K562 (cell line): ENCODE measurements around the gene TFRC. TPM values are rescaled to one million over a fixed set of nuclear protein-coding genes. Genes with fewer than 3 reads are reported as not detected.
A peak's percentile ranks its signal among the peaks of the same experiment; 100 is the strongest.

Source experiments
- BCL6 ChIP-seq: fragments of 250-450 bp; sonication (Bioruptor Pico); IDR thresholded peaks from 2 replicates; pipeline ENCODE4 v1.4.0; 2020
- BRCA1 ChIP-seq, 2 experiments: fragments of 450-650 bp in 1 of 2; sonication (generic) in 1 of 2; formaldehyde crosslinking in 1 of 2; IDR thresholded peaks; 2 replicates each; pipeline versions ENCODE4 v1.5.0 to v1.6.1; 2017 to 2020; ENCODE audit warnings: mild to moderate bottlenecking in 1 of 2, missing genetic modification reagents in 1 of 2
- CREB3 ChIP-seq: fragments of 450-650 bp; conservative IDR thresholded peaks from 2 replicates; pipeline ENCODE4 v1.6.1; 2016; ENCODE audit warnings: missing genetic modification characterization, low read depth, mild to moderate bottlenecking, missing compliant biosample characterization, moderate library complexity
- ETS1 ChIP-seq: conservative IDR thresholded peaks from 2 replicates; pipeline ENCODE4 v1.6.1; 2011; ENCODE audit warnings: low read depth, mild to moderate bottlenecking, low read length; ENCODE audit not compliant: control insufficient read depth
- GTF2A2 ChIP-seq: IDR thresholded peaks from 2 replicates; pipeline ENCODE4 v1.6.1; 2016; ENCODE audit warnings: mild to moderate bottlenecking, missing genetic modification characterization, missing compliant biosample characterization
- HINFP ChIP-seq: fragments of 450-650 bp; conservative IDR thresholded peaks from 2 replicates; pipeline ENCODE4 v1.6.1; 2016; ENCODE audit warnings: missing genetic modification characterization, low read depth, mild to moderate bottlenecking, control low read depth, missing compliant biosample characterization
- NFE2 ChIP-seq: IDR thresholded peaks from 2 replicates; pipeline ENCODE4 v1.6.1; 2014; ENCODE audit warnings: antibody characterized with exemption, low read depth
- RBM25 ChIP-seq: fragments of 200-400 bp; formaldehyde crosslinking; IDR thresholded peaks from 2 replicates; pipeline ENCODE4 v1.6.1; 2018; ENCODE audit warnings: low read length, low read depth, moderate library complexity; ENCODE audit not compliant: severe bottlenecking
- RERE ChIP-seq: sonication (generic); formaldehyde crosslinking; IDR thresholded peaks from 2 replicates; pipeline ENCODE4 v1.8.0; 2023; ENCODE audit warnings: missing genetic modification reagents, mild to moderate bottlenecking, borderline replicate concordance
- SETDB1 ChIP-seq: IDR thresholded peaks from one replicate; pipeline ENCODE4 v1.6.1; 2012; ENCODE audit warnings: low read length, control low read depth, inconsistent platforms
- TARDBP ChIP-seq: fragments of 450-650 bp; IDR thresholded peaks from 2 replicates; pipeline ENCODE4 v1.6.1; 2016
- TGIF2 ChIP-seq: sonication (generic); formaldehyde crosslinking; IDR thresholded peaks from 2 replicates; pipeline ENCODE4 v1.8.1; 2022; ENCODE audit warnings: mild to moderate bottlenecking, missing genetic modification reagents, moderate library complexity
- polyA plus RNA-seq, 8 experiments: library from polyadenylated mRNA; depleted of rRNA in 4 of 8; stranded (reverse) in 5 of 8; unstranded in 3 of 8; fragments of >200 nt; fragmentation: Nextera tagmentation in 2 of 8; fragmentation: Illumina TruSeq in 1 of 8; extraction: Ambion mirVana in 2 of 8; extraction: Trizol in 1 of 8; gene quantifications; 2 replicates each; pipeline versions ENCODE4 v1.2.1 to v1.2.3, GENCODE V29; 2011 to 2014; ENCODE audit warnings: inconsistent platforms in 1 of 8, missing spikeins in 1 of 8
- total RNA-seq, 7 experiments: library from RNA; depleted of rRNA in 6 of 7; stranded (reverse); fragments of >200 nt in 6 of 7; fragmentation: Illumina TruSeq in 2 of 7; extraction: Trizol in 2 of 7; gene quantifications; 2 replicates each; pipeline versions ENCODE4 v1.2.1 to v1.2.3, GENCODE V29; 2011 to 2021; ENCODE audit warnings: low replicate concordance in 1 of 7

Gene TFRC
- total and polyA plus RNA-seq, 9 of the 15 experiments (the other 6 are each of a cell fraction or from before 2014, with no cell fraction given): 149 to 679 (median 332) TPM

GRCh38 chr3:196081834-196082618 lies at the start of gene TFRC (continued):
- no peak for TF ChIP-seq HINFP (tag)
- no peak for TF ChIP-seq NFE2
- peak; percentile 92 for TF ChIP-seq GTF2A2 (tag)
- peak; percentile 97 for TF ChIP-seq TGIF2
- no peak for TF ChIP-seq BRCA1 (IDR thresholded peaks at IDR 0.05)
- no peak; the same call in 1 of the 2 replicates for TF ChIP-seq BRCA1 (CRISPR knock-in tag; IDR thresholded peaks at IDR 0.05)
- peak; percentile 70 for TF ChIP-seq RBM25
- TF ChIP-seq RERE: no peak
- TF ChIP-seq ETS1: peak; percentile 92
- TF ChIP-seq TARDBP: 0 out of 2 replicates have a peak, but pooled peaks have one; percentile 57
- no peak for TF ChIP-seq BCL6 (CRISPR knock-in tag)
- TF ChIP-seq SETDB1: no peak
- peak; percentile 50; the same call in 1 of the 2 replicates for TF ChIP-seq CREB3
